WTC11 (cell line): Measurements from ENCODE around the gene WDR45. TPM values are rescaled to one million over a fixed set of nuclear protein-coding genes. Genes with fewer than 3 reads are reported as not detected.

ENCODE experiments used
- ATAC-seq: fragments of 200-7000 bp; cut with Tn5 transposase; 2 replicates; pipeline ENCODE4 v1.10.0; 2021; ENCODE audit warnings: mild to moderate bottlenecking, moderate library complexity
- CTCF ChIA-PET: fragments of 300-600 bp; sonication (Branson Sonifier 250); formaldehyde crosslinking; loops from one replicate; lab custom pipeline; 2021; ENCODE audit warnings: antibody characterized with exemption; lab: Charles Lee
- POLR2A ChIA-PET: fragments of 350-600 bp; sonication (Branson Sonifier 250); formaldehyde crosslinking; loops from one replicate; lab custom pipeline; 2021; ENCODE audit warnings: antibody characterized with exemption; lab: Charles Lee
- DNase-seq: peaks from one replicate; pipeline ENCODE4 v3.0.0; 2021; ENCODE audit warnings: low spot score
- H3K27ac Mint-ChIP-seq: 2 replicates; pipeline ENCODE4 v1.8.0; 2021; ENCODE audit warnings: mixed read lengths
- H3K27me3 Mint-ChIP-seq: 2 replicates; pipeline ENCODE4 v1.8.0; 2021; ENCODE audit warnings: low read depth, mild to moderate bottlenecking, moderate library complexity, mixed read lengths
- H3K36me3 Mint-ChIP-seq: 2 replicates; pipeline ENCODE4 v1.8.0; 2021; ENCODE audit warnings: mixed read lengths
- H3K4me1 Mint-ChIP-seq: 2 replicates; pipeline ENCODE4 v1.8.0; 2022; ENCODE audit warnings: mixed read lengths
- H3K4me3 Mint-ChIP-seq: 2 replicates; pipeline ENCODE4 v1.8.0; 2021; ENCODE audit warnings: mild to moderate bottlenecking, moderate library complexity, mixed read lengths
- H3K9me3 Mint-ChIP-seq: 2 replicates; pipeline ENCODE4 v1.8.0; 2021; ENCODE audit warnings: mixed read lengths
- AFF4 ChIP-seq: sonication (generic); formaldehyde crosslinking; IDR thresholded peaks from 2 replicates; pipeline ENCODE4 v1.8.1; 2023; ENCODE audit warnings: mild to moderate bottlenecking, missing genetic modification reagents, borderline replicate concordance
- CBFB ChIP-seq: sonication (generic); formaldehyde crosslinking; IDR thresholded peaks from 2 replicates; pipeline ENCODE4 v1.8.1; 2022; ENCODE audit warnings: mild to moderate bottlenecking, low read depth, missing genetic modification reagents
- ELF4 ChIP-seq: sonication (generic); formaldehyde crosslinking; IDR thresholded peaks from 2 replicates; pipeline ENCODE4 v1.8.1; 2022; ENCODE audit warnings: low read depth, mild to moderate bottlenecking, moderate library complexity, missing genetic modification reagents
- ETV6 ChIP-seq: sonication (generic); formaldehyde crosslinking; IDR thresholded peaks from 2 replicates; pipeline ENCODE4 v1.8.1; 2022; ENCODE audit warnings: mild to moderate bottlenecking, missing genetic modification reagents
- FOXJ3 ChIP-seq: sonication (generic); formaldehyde crosslinking; IDR thresholded peaks from 2 replicates; pipeline ENCODE4 v1.9.0; 2021; ENCODE audit warnings: missing genetic modification reagents, mild to moderate bottlenecking, borderline replicate concordance
- FOXK1 ChIP-seq: sonication (generic); formaldehyde crosslinking; IDR thresholded peaks from 2 replicates; pipeline ENCODE4 v1.8.0; 2022; ENCODE audit warnings: mild to moderate bottlenecking, moderate library complexity, missing genetic modification reagents
- FOXP4 ChIP-seq: sonication (generic); formaldehyde crosslinking; IDR thresholded peaks from 2 replicates; pipeline ENCODE4 v1.8.0; 2022; ENCODE audit warnings: mild to moderate bottlenecking, missing genetic modification reagents
- GRHL2 ChIP-seq: fragments of 250-450 bp; sonication (Bioruptor Pico); IDR thresholded peaks from 2 replicates; pipeline ENCODE4 v1.8.0; 2022; ENCODE audit warnings: mild to moderate bottlenecking, moderate library complexity; ENCODE audit not compliant: insufficient replicate concordance, severe bottlenecking
- JAZF1 ChIP-seq: fragments of 250-450 bp; sonication (Bioruptor Pico); IDR thresholded peaks from 2 replicates; pipeline ENCODE4 v1.9.0; 2021; ENCODE audit warnings: moderate library complexity, mild to moderate bottlenecking, inconsistent platforms
- MLX ChIP-seq: sonication (generic); formaldehyde crosslinking; IDR thresholded peaks from 2 replicates; pipeline ENCODE4 v1.8.1; 2023; ENCODE audit warnings: mild to moderate bottlenecking, missing genetic modification reagents, moderate library complexity
- MXD4 ChIP-seq: fragments of 250-450 bp; sonication (Bioruptor Pico); IDR thresholded peaks from 2 replicates; pipeline ENCODE4 v1.8.0; 2021; ENCODE audit warnings: mild to moderate bottlenecking, moderate library complexity, borderline replicate concordance
- NFYB ChIP-seq: sonication (generic); formaldehyde crosslinking; conservative IDR thresholded peaks from 2 replicates; pipeline ENCODE4 v1.8.0; 2022; ENCODE audit warnings: low read depth, missing genetic modification reagents
- PRRX2 ChIP-seq: fragments of 250-450 bp; sonication (Bioruptor Pico); IDR thresholded peaks from 2 replicates; pipeline ENCODE4 v1.8.0; 2021; ENCODE audit warnings: mild to moderate bottlenecking
- SOX15 ChIP-seq: fragments of 250-450 bp; sonication (Bioruptor Pico); IDR thresholded peaks from 2 replicates; pipeline ENCODE4 v1.9.0; 2021; ENCODE audit warnings: mild to moderate bottlenecking
- SP1 ChIP-seq: sonication (generic); formaldehyde crosslinking; conservative IDR thresholded peaks from 2 replicates; pipeline ENCODE4 v1.8.1; 2022; ENCODE audit warnings: missing genetic modification reagents
- STAT6 ChIP-seq: sonication (generic); formaldehyde crosslinking; conservative IDR thresholded peaks from 2 replicates; pipeline ENCODE4 v1.8.1; 2023; ENCODE audit warnings: mild to moderate bottlenecking, low read depth, missing genetic modification reagents, moderate library complexity
- USF2 ChIP-seq: sonication (generic); formaldehyde crosslinking; IDR thresholded peaks from 2 replicates; pipeline ENCODE4 v1.8.1; 2023; ENCODE audit warnings: mild to moderate bottlenecking, missing genetic modification reagents, moderate library complexity
- ZNF121 ChIP-seq: sonication (generic); formaldehyde crosslinking; IDR thresholded peaks from 2 replicates; pipeline ENCODE4 v1.8.0; 2023; ENCODE audit warnings: missing genetic modification reagents
- ZNF317 ChIP-seq: sonication (generic); formaldehyde crosslinking; IDR thresholded peaks from 2 replicates; pipeline ENCODE4 v1.8.1; 2023; ENCODE audit warnings: low read depth, mild to moderate bottlenecking, moderate library complexity, missing genetic modification reagents, borderline replicate concordance
- ZNF425 ChIP-seq: fragments of 250-450 bp; sonication (Bioruptor Pico); conservative IDR thresholded peaks from 2 replicates; pipeline ENCODE4 v1.9.0; 2021; ENCODE audit warnings: mild to moderate bottlenecking
- total RNA-seq: library from RNA; stranded (reverse); gene quantifications from 3 replicates; pipeline ENCODE4 v1.2.3, GENCODE V29; 2021

The WDR45 gene
- total RNA-seq, 1 experiment from 2014 or later: 23.9 TPM

GRCh38 chrX:49030283-49030682, 49.4 kb downstream of the WDR45 start:
- ChIA-PET CTCF (no interaction called here), POLR2A (interaction anchor here (1.7 kb wide), 1 partner anchor 9 kb away, joined by 8 read pairs; no protein-coding TSS in a partner anchor)
- peaks cover 12% of the 10 kb centered on the region for H3K4me1 Mint-ChIP-seq
- peaks cover 38% of the 10 kb centered on the region for H3K36me3 Mint-ChIP-seq
- TF ChIP-seq JAZF1 (CRISPR knock-in tag) (no peak), ELF4 (CRISPR knock-in tag) (no peak), ZNF121 (CRISPR knock-in tag) (no peak), NFYB (no peak), ZNF317 (CRISPR knock-in tag) (no peak), MXD4 (CRISPR knock-in tag) (no peak), FOXP4 (no peak), ZNF425 (CRISPR knock-in tag) (no peak), STAT6 (CRISPR knock-in tag) (no peak), AFF4 (CRISPR knock-in tag) (no peak), PRRX2 (CRISPR knock-in tag) (no peak)
- H3K4me3 Mint-ChIP-seq: no peak overlapping the region
- ATAC-seq: no peak; the same call in 1 of the 2 replicates
- no peaks in the 10 kb centered on the region for H3K9me3 Mint-ChIP-seq
- no peaks in the 10 kb centered on the region for H3K27me3 Mint-ChIP-seq
- no peak for DNase-seq
- no peak overlapping the region for H3K27ac Mint-ChIP-seq

- TF ChIP-seq FOXJ3 (CRISPR knock-in tag) (no peak), ELF4 (CRISPR knock-in tag) (no peak), FOXK1 (no peak), ETV6 (CRISPR knock-in tag) (no peak), SP1 (CRISPR knock-in tag) (no peak), CBFB (CRISPR knock-in tag) (no peak), MLX (CRISPR knock-in tag) (no peak), USF2 (CRISPR knock-in tag) (no peak), GRHL2 (no peak), SOX15 (no peak)
- peak overlapping the region; percentile 57; the same call in 1 of the 2 replicates for H3K27ac Mint-ChIP-seq
- ATAC-seq (peak; percentile 95), DNase-seq (peak; percentile 69)
- ChIA-PET POLR2A (interaction anchor here (1.7 kb wide), 1 partner anchor 10 kb away, joined by 8 read pairs; no protein-coding TSS in a partner anchor), CTCF (no interaction called here)
- peaks cover 12% of the 10 kb centered on the region for H3K4me1 Mint-ChIP-seq
- H3K36me3 Mint-ChIP-seq: peaks cover 37% of the 10 kb centered on the region
- H3K4me3 Mint-ChIP-seq: no peak overlapping the region
- no peaks in the 10 kb centered on the region for H3K9me3 Mint-ChIP-seq
- no peaks in the 10 kb centered on the region for H3K27me3 Mint-ChIP-seq
Measured at GRCh38 chrX:49029876-49030275, 49.8 kb downstream of the WDR45 start.
